Activated T-helper 17 cell treated with anti-CD3 and anti-CD28 coated beads, Interleukin-2, amount 50 U/mL, for 72 hours (primary cell): Measurements from ENCODE around the gene ATP1A3. TPM values are rescaled to one million over a fixed set of nuclear protein-coding genes. Genes with fewer than 3 reads are reported as not detected.
"Not testable (repeated sequence)": the region's sequence is repeated elsewhere in the genome, so short reads cannot be mapped to it uniquely, and the experiment has no call there.

ENCODE experiments used
- ATAC-seq: fragments of 150-1000 bp; cut with Tn5 transposase; replicated peaks from 2 replicates; pipeline ENCODE4 v1.10.0; 2021; ENCODE audit warnings: mild to moderate bottlenecking, moderate library complexity
- H3K27ac Mint-ChIP-seq: one replicate; pipeline ENCODE4 v1.8.0; 2022; ENCODE audit warnings: mixed read lengths
- H3K27me3 Mint-ChIP-seq: one replicate; pipeline ENCODE4 v1.8.0; 2022; ENCODE audit warnings: mixed read lengths
- H3K36me3 Mint-ChIP-seq: one replicate; pipeline ENCODE4 v1.8.0; 2022; ENCODE audit warnings: low read depth, mild to moderate bottlenecking, mixed read lengths
- H3K4me1 Mint-ChIP-seq: one replicate; pipeline ENCODE4 v1.8.0; 2022; ENCODE audit warnings: mixed read lengths
- H3K4me3 Mint-ChIP-seq: one replicate; pipeline ENCODE4 v1.8.0; 2022; ENCODE audit warnings: mild to moderate bottlenecking, mixed read lengths
- H3K9me3 Mint-ChIP-seq: one replicate; pipeline ENCODE4 v1.8.0; 2022; ENCODE audit warnings: mixed read lengths
- total RNA-seq, 2 donors: library from RNA; stranded (reverse); gene quantifications; one replicate each; pipeline ENCODE4 v1.2.3, GENCODE V29; 2022

The ATP1A3 gene
- total RNA-seq, 2 donors from 2014 or later = 1.7 to 5.0 TPM

DNA sequence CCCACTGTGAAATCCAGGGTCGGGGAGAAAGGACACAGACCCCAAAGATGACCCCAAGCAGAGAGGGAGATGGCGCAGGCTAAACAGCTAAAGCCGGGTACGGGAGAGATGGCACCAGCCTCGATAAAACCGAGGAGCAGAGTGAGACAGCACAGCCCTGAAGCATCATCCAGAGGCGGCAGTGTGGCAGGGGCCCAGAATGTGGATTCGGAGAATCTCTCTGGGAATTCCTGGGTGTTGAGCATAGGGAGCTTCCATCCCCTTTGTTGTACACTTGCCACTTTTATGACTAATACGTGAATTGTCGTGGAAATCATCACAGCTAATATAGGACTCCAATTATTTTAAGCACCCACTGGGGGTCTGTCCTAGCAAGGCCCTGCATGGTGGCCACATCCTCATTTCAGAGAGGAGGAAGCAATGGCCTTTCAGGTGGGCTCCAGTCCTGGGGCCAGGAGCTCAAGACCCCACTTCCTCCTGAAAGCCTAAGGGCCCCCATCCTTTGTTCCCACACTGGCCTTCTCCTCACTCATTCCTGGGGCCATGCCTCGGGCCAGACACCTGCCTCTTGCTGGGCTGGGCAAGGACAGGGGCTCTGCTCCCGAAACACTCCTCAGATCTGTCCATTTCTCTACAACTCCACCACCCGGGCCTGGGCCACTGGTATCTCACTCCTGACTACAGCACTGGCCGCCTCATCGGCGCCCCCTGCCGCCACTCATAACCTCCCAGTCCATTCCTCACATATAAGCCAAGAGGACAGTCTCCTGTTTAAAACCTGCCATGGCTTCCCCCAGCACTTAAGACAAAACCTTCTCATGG is 29.3 kb upstream of the ATP1A3 start:
- Mint-ChIP-seq H3K36me3 (no peaks in the 10 kb centered on the region), H3K9me3 (no peaks in the 10 kb centered on the region), H3K27ac (no peak overlapping the region), H3K4me1 (no peaks in the 10 kb centered on the region), H3K4me3 (no peak overlapping the region), H3K27me3 (peaks cover 18% of the 10 kb centered on the region)
- peak; percentile 52 for ATAC-seq

DNA sequence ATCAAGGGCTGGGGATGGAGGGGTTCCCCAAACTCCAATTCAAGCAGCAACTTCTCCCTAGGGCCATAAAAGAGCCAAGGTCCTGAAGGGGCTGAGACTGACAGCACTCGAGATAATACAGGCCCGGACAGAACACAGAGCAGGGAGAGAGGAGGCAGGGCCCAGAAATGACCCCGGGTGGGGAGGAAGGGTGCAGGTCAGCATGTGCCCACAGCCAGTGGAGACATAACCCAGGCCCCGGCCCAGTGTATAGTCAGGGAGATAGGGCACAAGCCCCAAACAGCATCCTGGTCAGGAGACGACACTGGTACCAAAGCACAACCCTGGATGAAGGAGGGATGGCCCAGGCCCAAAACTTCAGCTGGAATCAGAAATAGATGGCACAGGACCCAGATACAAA is 28.6 kb upstream of the ATP1A3 start:
- H3K4me1 Mint-ChIP-seq = no peaks in the 10 kb centered on the region
- peaks cover 19% of the 10 kb centered on the region for H3K27me3 Mint-ChIP-seq
- ATAC-seq = no peak
- H3K4me3 Mint-ChIP-seq = no peak overlapping the region
- no peaks in the 10 kb centered on the region for H3K36me3 Mint-ChIP-seq
- H3K27ac Mint-ChIP-seq = no peak overlapping the region
- no peaks in the 10 kb centered on the region for H3K9me3 Mint-ChIP-seq

DNA sequence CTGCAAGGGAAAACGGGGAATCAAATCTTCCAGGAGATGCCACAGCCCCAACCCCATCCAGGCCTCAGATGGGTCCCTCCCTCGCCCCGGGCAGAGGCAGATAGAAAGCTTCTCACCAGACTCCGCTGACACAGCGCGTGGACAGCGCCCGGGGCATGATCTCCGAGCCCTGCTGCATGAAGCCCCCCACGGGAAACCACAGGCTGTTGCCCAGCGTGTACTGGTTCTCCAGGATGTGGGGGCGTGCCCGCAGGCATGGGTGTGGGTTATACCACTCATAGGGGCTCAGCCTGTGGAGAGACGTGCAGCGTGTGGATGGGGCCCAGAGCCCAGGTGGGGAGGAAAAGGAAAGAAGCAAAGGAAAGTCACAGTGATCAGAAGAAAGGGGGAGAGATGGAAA is 27.2 kb upstream of the ATP1A3 start:
- no peak for ATAC-seq
- Mint-ChIP-seq H3K27me3 (peaks cover 15% of the 10 kb centered on the region), H3K4me3 (no peak overlapping the region), H3K9me3 (no peaks in the 10 kb centered on the region), H3K27ac (no peak overlapping the region), H3K36me3 (no peaks in the 10 kb centered on the region), H3K4me1 (no peaks in the 10 kb centered on the region)

DNA sequence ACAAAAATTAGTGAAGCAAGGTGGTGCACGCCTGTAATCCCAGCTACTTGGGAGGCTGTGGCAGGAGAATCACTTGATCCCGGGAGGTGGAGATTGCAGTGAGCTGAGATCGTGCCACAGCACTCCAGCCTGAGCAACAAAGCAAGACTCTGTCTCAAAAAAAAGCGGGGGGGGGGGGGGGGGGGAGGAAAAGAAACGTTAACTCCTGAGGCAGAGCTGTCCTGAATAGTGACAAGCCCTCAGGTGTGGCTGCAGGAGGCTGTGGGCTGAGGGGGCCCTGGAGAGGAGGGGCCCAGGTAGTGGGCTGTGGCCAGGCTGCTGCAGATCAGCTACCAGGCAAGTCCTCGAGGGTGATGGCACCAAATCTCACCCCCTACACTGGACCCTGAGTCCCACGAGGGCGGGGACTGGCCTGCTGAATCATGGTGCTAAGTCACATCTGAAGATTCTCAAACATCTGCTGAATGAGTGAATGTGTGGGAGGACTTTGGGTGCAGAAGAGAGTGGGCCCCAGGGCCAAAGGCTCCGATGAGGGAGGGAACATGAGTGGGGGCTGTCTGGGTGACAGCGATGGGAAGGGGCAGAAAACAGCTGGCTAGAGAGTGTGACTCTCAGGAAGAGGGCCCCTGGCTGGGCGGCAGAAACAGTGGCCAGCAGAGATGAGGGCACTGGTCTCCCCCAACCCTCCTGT is 24.6 kb upstream of the ATP1A3 start:
- no peaks in the 10 kb centered on the region for H3K36me3 Mint-ChIP-seq
- ATAC-seq = no peak
- no peaks in the 10 kb centered on the region for H3K4me1 Mint-ChIP-seq
- H3K4me3 Mint-ChIP-seq = no peak overlapping the region
- H3K9me3 Mint-ChIP-seq = no peaks in the 10 kb centered on the region
- no peak overlapping the region for H3K27ac Mint-ChIP-seq
- H3K27me3 Mint-ChIP-seq = peaks cover 8% of the 10 kb centered on the region

DNA sequence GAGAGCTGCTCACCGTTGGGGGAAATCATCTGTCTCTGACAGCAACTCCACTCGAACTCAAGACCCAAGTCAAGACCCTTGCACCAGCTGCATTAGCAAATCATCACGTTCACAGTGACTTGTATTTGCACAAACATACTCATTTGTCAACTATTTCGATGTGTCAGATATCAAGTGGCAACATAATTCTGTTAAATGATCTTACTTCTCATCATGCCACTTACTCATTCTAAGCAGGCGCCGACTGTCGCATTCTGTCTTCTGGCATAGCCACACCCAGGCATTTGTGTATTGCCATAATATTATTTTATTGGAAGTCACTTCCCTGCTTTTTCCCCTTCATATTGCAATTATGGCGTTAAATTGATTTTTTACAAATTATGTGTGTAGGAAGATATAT is 23.0 kb upstream of the ATP1A3 start:
- no peak for ATAC-seq
- H3K9me3 Mint-ChIP-seq = no peaks in the 10 kb centered on the region
- H3K4me3 Mint-ChIP-seq = no peak overlapping the region
- peaks cover 8% of the 10 kb centered on the region for H3K27me3 Mint-ChIP-seq
- no peaks in the 10 kb centered on the region for H3K4me1 Mint-ChIP-seq
- H3K36me3 Mint-ChIP-seq = no peaks in the 10 kb centered on the region
- H3K27ac Mint-ChIP-seq = no peak overlapping the region

DNA sequence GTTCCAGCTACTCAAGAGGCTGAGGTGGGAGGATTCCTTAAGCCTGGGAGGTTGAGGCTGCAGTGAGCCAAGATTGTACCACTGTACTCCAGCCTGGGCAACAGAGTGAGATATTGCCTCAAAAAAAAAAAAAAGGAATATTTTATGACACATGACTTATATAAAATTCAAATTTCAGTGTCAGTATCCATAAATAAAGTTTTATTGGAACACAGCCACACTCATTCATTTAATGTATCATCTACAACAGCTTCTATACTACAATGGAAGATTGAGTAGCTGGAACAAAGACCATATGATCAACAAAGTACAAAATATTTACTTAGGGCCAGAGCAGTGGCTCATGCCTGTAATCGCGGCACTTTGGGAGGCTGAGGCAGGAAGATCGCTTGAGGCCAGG is 18.7 kb upstream of the ATP1A3 start:
- not testable (repeated sequence) for H3K4me3 Mint-ChIP-seq, H3K4me1 Mint-ChIP-seq, ATAC-seq, H3K9me3 Mint-ChIP-seq, H3K36me3 Mint-ChIP-seq, H3K27me3 Mint-ChIP-seq, H3K27ac Mint-ChIP-seq

DNA sequence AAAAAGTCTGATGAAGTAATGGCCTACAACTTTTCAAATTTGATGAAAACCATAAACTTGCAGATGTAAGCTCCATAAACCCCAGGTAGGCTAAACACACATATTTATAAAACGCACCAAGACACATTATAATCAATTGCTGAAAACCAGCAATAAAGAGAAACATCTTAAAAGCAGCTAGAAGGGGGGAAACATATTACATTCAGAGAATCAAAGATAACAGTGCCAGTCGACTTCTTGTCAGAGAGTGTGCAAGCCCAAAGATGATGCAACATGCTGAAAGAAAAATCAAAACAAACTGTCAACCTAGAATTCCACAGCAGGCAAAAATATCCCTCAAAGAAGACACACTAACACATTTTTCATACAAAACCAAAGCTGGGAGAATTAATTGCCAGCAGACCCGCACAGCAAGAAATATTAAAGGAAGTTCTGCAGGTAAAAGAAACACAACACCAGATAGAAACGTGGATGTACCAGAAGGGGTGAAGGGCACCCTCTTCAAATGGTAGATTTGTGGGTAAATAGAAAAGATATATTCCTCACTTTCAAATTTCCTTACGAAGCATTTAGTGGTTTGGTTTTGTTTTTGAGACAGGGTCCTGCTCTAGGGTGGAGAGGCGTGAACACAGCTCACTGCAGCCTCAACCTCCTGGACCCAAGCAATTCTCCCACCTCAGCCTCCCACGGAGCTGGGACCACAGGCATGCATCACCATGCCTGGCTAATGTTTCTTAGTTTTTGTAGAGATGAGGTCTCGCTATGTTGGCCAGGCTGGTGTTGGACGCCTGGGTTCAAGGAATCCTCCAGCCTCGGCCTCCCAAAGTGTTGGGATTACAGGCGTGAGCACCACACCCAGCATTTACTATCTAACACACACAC is 16.5 kb upstream of the ATP1A3 start:
- Mint-ChIP-seq H3K36me3 (no peaks in the 10 kb centered on the region), H3K4me3 (no peak overlapping the region), H3K27me3 (peaks cover 3% of the 10 kb centered on the region), H3K27ac (no peak overlapping the region), H3K9me3 (no peaks in the 10 kb centered on the region), H3K4me1 (no peaks in the 10 kb centered on the region)
- no peak for ATAC-seq

DNA sequence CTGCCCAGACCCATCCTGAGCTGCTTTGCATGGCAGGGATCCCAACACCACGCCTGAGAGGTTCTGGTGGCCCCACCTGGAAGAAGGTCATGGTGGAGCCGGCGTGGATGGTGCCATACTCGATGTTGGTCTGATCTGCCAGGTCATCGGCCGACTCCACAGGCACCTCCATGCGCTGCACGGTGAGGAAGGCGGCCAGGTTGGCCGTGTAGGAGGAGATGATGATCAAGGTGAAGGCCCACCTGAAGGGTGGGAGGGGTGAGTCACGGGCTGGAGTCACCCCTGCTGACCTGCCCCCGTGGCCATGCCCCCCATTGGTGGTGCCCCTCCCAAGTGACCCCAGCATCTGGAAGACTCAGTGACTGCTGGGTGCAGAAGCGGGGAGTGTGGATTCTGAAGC is 12.5 kb upstream of the ATP1A3 start:
- no peaks in the 10 kb centered on the region for H3K4me1 Mint-ChIP-seq
- no peak for ATAC-seq
- peaks cover 23% of the 10 kb centered on the region for H3K27me3 Mint-ChIP-seq
- no peak overlapping the region for H3K4me3 Mint-ChIP-seq
- no peaks in the 10 kb centered on the region for H3K9me3 Mint-ChIP-seq
- H3K27ac Mint-ChIP-seq = no peak overlapping the region
- no peaks in the 10 kb centered on the region for H3K36me3 Mint-ChIP-seq

DNA sequence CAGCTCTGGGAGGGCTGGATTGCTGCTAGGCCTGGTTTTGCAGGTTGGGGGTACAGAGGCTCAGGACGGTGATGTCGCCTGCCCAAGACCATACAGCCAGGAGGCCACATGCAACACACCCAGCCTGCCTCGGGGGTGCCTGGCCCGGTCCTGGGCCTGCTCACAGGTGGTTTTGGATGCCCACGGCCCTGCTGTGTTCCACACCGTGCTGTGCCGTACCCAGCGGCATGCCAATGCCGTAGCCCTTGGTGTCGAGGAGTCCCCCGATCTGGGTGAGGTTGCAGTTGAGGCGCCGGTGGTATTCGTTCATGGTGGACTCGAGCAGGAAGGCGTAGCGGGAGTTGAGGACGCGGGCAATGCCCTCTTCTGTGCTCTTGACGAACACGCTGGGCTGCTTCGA is 11.5 kb upstream of the ATP1A3 start:
- no peak overlapping the region for H3K4me3 Mint-ChIP-seq
- H3K27ac Mint-ChIP-seq = no peak overlapping the region
- H3K27me3 Mint-ChIP-seq = peaks cover 30% of the 10 kb centered on the region
- H3K4me1 Mint-ChIP-seq = no peaks in the 10 kb centered on the region
- no peaks in the 10 kb centered on the region for H3K9me3 Mint-ChIP-seq
- H3K36me3 Mint-ChIP-seq = no peaks in the 10 kb centered on the region
- ATAC-seq = no peak

DNA sequence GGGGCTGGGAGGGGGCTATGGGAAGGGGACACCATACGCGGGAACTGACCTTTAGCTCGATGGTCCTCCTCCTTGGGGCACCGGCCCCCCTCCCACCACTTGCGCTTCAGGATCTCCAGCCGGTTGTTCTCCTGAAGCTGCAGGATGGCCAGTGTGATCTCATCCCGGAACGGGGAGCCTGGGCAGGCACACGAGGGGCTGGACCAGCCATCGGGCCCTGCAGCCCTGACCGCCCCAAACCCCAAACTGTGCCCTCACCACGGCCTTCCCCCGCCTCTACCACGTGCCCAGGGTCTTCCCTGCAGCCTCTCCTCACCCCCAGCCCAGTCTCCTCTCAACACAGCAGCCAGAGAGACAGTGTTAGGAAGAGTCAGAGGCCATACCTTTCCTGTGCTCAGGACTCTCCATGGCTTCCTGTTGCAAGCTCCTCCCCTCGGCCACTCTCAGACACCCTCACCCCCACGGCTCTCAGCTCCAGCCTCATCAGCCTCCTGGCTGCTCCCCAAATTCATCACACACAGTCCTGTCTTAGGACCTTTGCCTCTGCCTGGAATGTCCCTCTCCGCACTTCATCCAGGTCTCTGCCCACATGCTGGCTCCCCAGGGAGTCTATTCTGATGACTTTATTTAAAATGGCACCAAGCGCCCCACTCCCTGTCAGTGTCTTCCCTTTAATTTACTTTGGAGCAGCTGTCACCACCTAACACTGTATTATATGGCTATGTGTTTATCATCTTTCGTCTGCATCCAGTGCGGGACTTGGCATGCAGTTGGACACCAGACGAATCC is 9.7 kb upstream of the ATP1A3 start:
- no peaks in the 10 kb centered on the region for H3K9me3 Mint-ChIP-seq
- no peak overlapping the region for H3K4me3 Mint-ChIP-seq
- H3K27me3 Mint-ChIP-seq = peaks cover 43% of the 10 kb centered on the region
- no peak overlapping the region for H3K27ac Mint-ChIP-seq
- no peak for ATAC-seq
- H3K36me3 Mint-ChIP-seq = no peaks in the 10 kb centered on the region
- no peaks in the 10 kb centered on the region for H3K4me1 Mint-ChIP-seq

DNA sequence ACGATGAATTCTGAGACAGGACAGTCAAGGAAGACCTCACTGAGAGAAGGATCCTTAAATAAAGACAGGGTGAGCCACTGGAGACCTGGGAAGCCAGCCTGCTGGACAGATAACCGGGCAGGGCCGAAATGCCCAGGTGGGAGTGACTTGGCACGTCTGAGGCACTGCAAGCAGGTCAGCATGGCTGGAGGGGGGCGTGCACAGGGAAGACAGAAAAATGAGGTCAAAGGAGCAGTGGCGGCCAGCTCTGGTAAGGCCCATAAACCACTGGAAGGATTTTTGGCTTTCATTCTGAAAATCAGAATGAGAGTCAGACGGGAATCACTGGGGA is 5.8 kb upstream of the ATP1A3 start:
- Mint-ChIP-seq H3K4me1 (peaks cover 19% of the 10 kb centered on the region), H3K27ac (no peak overlapping the region), H3K9me3 (no peaks in the 10 kb centered on the region), H3K36me3 (no peaks in the 10 kb centered on the region), H3K4me3 (peak overlapping the region; percentile 30), H3K27me3 (peaks cover 69% of the 10 kb centered on the region)
- ATAC-seq = no peak

DNA sequence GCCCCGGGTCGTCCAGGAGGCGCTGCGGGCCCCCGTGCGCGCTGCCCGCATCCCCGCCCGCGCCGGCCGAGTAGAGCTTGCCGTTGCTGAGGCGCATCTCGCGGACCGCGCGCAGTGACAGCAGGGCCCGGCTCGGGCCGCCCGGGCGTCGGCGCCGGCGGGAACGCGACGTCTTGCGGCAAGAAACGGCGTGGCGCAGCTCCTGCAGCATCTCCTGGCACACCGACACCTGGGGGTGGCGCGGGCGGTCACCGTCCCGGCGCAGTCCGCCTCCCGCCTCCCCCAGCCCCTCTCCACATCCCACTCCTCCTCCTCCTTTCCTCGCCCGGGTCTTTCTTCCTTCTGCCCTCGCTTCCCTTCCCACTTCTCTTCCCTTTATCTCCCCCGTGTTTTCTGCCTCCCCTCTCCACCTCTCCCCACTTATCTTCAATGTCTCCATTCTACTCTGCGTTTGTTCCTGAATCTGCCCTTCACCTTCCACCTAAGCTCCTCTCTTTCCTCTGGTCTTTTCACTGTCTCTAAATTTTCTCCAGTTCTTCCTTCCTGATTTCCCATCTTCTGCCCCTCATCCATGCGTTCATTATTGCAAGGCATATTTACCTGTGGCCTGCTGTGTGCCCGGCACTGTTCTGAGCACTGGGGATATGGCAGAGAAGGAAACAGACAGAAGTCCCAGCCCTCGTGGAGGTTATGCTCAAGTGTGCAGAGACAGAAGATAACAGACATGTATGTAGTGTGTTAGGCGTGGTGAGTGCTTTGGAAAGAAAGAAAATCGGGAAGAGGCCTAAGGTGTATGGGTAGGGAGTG is 5.2 kb upstream of the ATP1A3 start:
- peak overlapping the region; percentile 30 for H3K4me3 Mint-ChIP-seq
- H3K27ac Mint-ChIP-seq = no peak overlapping the region
- peaks cover 19% of the 10 kb centered on the region for H3K4me1 Mint-ChIP-seq
- no peaks in the 10 kb centered on the region for H3K36me3 Mint-ChIP-seq
- H3K27me3 Mint-ChIP-seq = peaks cover 69% of the 10 kb centered on the region
- no peaks in the 10 kb centered on the region for H3K9me3 Mint-ChIP-seq
- no peak for ATAC-seq

DNA sequence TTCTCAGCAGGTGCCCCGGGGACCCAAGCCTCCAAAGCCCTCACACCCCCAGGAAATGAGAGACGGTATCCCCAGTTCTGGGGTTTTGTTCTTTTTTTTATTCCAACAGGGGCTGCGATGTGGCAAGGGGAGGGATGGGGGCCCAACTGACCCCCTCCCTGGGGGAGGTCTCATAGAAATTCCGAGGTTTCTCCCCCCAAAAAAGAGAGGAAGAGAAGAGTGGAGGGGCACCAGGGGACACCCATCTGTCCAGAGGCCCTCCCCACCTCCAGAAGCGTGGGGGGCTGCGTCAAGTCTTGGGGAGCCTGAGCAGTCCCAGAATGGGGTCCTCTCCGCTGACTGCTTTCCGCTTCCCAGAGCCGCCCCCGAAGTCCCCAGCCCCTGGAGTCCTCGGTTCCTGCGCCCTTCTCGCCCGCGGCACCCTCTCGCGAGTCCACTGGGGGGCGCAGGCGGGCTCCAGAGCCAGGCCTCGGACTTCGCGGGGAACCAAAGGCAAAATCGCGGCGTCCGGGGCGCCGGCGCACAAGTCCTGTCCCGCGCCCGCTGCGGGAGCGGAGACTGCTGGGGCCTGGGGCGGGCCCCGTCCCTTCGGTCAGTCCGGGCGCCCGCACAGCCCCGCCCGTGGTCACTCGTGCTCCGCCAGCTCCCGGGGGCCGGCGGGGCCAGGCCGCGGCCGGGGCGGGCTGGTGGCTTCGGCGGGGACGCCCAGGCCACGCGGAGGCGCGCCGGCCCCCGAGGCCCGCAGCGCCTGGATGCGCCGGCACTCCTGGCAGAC is 4.4 kb upstream of the ATP1A3 start:
- H3K4me3 Mint-ChIP-seq = peak overlapping the region; percentile 13
- peaks cover 22% of the 10 kb centered on the region for H3K4me1 Mint-ChIP-seq
- no peaks in the 10 kb centered on the region for H3K36me3 Mint-ChIP-seq
- ATAC-seq = peak; percentile 20
- H3K27me3 Mint-ChIP-seq = peaks cover 62% of the 10 kb centered on the region
- H3K9me3 Mint-ChIP-seq = no peaks in the 10 kb centered on the region
- no peak overlapping the region for H3K27ac Mint-ChIP-seq
